HepG2 (cell line): ENCODE data around the gene B4GALT7. TPM values are rescaled to one million over a fixed set of nuclear protein-coding genes. Genes with fewer than 3 reads are reported as not detected.

Experiments
- ADNP ChIP-seq: sonication (generic); formaldehyde crosslinking; IDR thresholded peaks from 2 replicates; pipeline ENCODE4 v1.4.0; 2020; ENCODE audit warnings: missing genetic modification reagents
- ATM ChIP-seq: fragments of 450-650 bp; IDR thresholded peaks from 2 replicates; pipeline ENCODE4 v1.7.1; 2017; ENCODE audit warnings: mild to moderate bottlenecking, borderline replicate concordance
- BHLHE40 ChIP-seq: IDR thresholded peaks from 2 replicates; pipeline ENCODE4 v1.6.1; 2011; ENCODE audit warnings: low read length, improper control_type of control experiment
- CBX2 ChIP-seq, 2 experiments: fragments of 200-600 bp in 1 of 2; sonication (generic); formaldehyde crosslinking in 1 of 2; IDR thresholded peaks; 2 replicates each; pipeline versions ENCODE4 v1.7.0 to v1.8.1; 2018 to 2022; ENCODE audit warnings: low read depth in 2 of 2, low read length in 1 of 2, mild to moderate bottlenecking in 1 of 2, missing genetic modification reagents in 1 of 2
- CENPX ChIP-seq: sonication (generic); formaldehyde crosslinking; IDR thresholded peaks from 2 replicates; pipeline ENCODE4 v1.9.0; 2021; ENCODE audit warnings: mild to moderate bottlenecking, missing genetic modification reagents, moderate library complexity
- DPF2 ChIP-seq: sonication (generic); formaldehyde crosslinking; IDR thresholded peaks from 2 replicates; pipeline ENCODE4 v1.4.0; 2020; ENCODE audit warnings: mild to moderate bottlenecking, low read depth, missing genetic modification reagents, borderline replicate concordance
- EED ChIP-seq: sonication (generic); formaldehyde crosslinking; IDR thresholded peaks from 2 replicates; pipeline ENCODE4 v1.5.0; 2020; ENCODE audit warnings: mild to moderate bottlenecking, missing genetic modification reagents
- KLF11 ChIP-seq: IDR thresholded peaks from 2 replicates; pipeline ENCODE4 v1.6.1; 2016; ENCODE audit warnings: missing compliant biosample characterization
- KMT2A ChIP-seq: sonication (generic); formaldehyde crosslinking; IDR thresholded peaks from 2 replicates; pipeline ENCODE4 v1.4.0; 2020; ENCODE audit warnings: missing genetic modification reagents
- MIXL1 ChIP-seq: IDR thresholded peaks from 2 replicates; pipeline ENCODE4 v1.6.1; 2016
- SMC3 ChIP-seq: IDR thresholded peaks from 2 replicates; pipeline ENCODE4 v1.6.1; 2011; ENCODE audit warnings: low read length, improper control_type of control experiment
- SRF ChIP-seq: IDR thresholded peaks from 2 replicates; pipeline ENCODE4 v1.6.1; 2011; ENCODE audit warnings: mild to moderate bottlenecking, low read depth, low read length, moderate library complexity
- THAP11 ChIP-seq: IDR thresholded peaks from 2 replicates; pipeline ENCODE4 v1.6.1; 2016; ENCODE audit warnings: missing biosample characterization, missing genetic modification reagents
- TP53 ChIP-seq: sonication (generic); formaldehyde crosslinking; conservative IDR thresholded peaks from 2 replicates; pipeline ENCODE4 v1.4.0; 2020; ENCODE audit warnings: missing genetic modification reagents
- ZFP41 ChIP-seq: sonication (generic); formaldehyde crosslinking; IDR thresholded peaks from 2 replicates; pipeline ENCODE4 v1.4.0; 2020; ENCODE audit warnings: mild to moderate bottlenecking, missing genetic modification reagents, borderline replicate concordance
- ZNF205 ChIP-seq: IDR thresholded peaks from 2 replicates; pipeline ENCODE4 v1.6.1; 2018; ENCODE audit warnings: missing biosample characterization, missing genetic modification reagents
- ZNF484 ChIP-seq: sonication (generic); formaldehyde crosslinking; IDR thresholded peaks from 2 replicates; pipeline ENCODE4 v1.5.1; 2020; ENCODE audit warnings: mild to moderate bottlenecking, low read depth, missing genetic modification reagents, borderline replicate concordance
- polyA plus RNA-seq, 8 experiments: library from polyadenylated mRNA; depleted of rRNA in 3 of 8; stranded (reverse) in 7 of 8; unstranded in 1 of 8; fragments of >200 nt; fragmentation: Illumina TruSeq in 4 of 8; extraction: Trizol in 4 of 8; gene quantifications; 2 replicates each; pipeline versions ENCODE4 v1.2.1 to v1.2.3, GENCODE V29; 2011 to 2016; ENCODE audit warnings: low read depth in 4 of 8, missing spikeins in 1 of 8, mixed read lengths in 1 of 8; ENCODE audit not compliant: insufficient read depth in 1 of 8
- total RNA-seq, 5 experiments: library from RNA; depleted of rRNA; stranded (reverse); fragments of >200 nt; fragmentation: Illumina TruSeq; extraction: Trizol; gene quantifications; 2 replicates each; pipeline ENCODE4 v1.2.3, GENCODE V29; 2016; ENCODE audit warnings: low read depth in 1 of 5
- TF ChIP-seq, protein P1 (sequence below): sonication (generic); formaldehyde crosslinking; IDR thresholded peaks from 2 replicates; pipeline ENCODE4 v1.4.0; 2020; ENCODE audit warnings: mild to moderate bottlenecking, missing genetic modification reagents
- TF ChIP-seq, protein P2 (sequence below): sonication (generic); formaldehyde crosslinking; IDR thresholded peaks from 2 replicates; pipeline ENCODE4 v1.5.1; 2020; ENCODE audit warnings: mild to moderate bottlenecking, moderate library complexity, missing genetic modification reagents
- TF ChIP-seq, protein P3 (sequence below): sonication (generic); formaldehyde crosslinking; IDR thresholded peaks from 2 replicates; pipeline ENCODE4 v1.8.0; 2022; ENCODE audit warnings: low read depth, missing genetic modification reagents
- TF ChIP-seq, protein P4 (sequence below): IDR thresholded peaks from 2 replicates; pipeline ENCODE4 v1.6.1; 2016; ENCODE audit warnings: low read depth, control low read depth
- TF ChIP-seq, protein P5 (sequence below): sonication (generic); formaldehyde crosslinking; IDR thresholded peaks from 2 replicates; pipeline ENCODE4 v1.5.1; 2020; ENCODE audit warnings: mild to moderate bottlenecking, missing genetic modification reagents, borderline replicate concordance
- TF ChIP-seq, protein P6 (sequence below): IDR thresholded peaks from 2 replicates; pipeline ENCODE4 v1.6.1; 2016; ENCODE audit warnings: missing compliant biosample characterization, missing genetic modification reagents, borderline replicate concordance

Gene B4GALT7
- total and polyA plus RNA-seq, 2 of the 13 experiments (the other 11 are each of a cell fraction or from before 2014, with no cell fraction given) = 16.4 to 20.5 TPM

DNA sequence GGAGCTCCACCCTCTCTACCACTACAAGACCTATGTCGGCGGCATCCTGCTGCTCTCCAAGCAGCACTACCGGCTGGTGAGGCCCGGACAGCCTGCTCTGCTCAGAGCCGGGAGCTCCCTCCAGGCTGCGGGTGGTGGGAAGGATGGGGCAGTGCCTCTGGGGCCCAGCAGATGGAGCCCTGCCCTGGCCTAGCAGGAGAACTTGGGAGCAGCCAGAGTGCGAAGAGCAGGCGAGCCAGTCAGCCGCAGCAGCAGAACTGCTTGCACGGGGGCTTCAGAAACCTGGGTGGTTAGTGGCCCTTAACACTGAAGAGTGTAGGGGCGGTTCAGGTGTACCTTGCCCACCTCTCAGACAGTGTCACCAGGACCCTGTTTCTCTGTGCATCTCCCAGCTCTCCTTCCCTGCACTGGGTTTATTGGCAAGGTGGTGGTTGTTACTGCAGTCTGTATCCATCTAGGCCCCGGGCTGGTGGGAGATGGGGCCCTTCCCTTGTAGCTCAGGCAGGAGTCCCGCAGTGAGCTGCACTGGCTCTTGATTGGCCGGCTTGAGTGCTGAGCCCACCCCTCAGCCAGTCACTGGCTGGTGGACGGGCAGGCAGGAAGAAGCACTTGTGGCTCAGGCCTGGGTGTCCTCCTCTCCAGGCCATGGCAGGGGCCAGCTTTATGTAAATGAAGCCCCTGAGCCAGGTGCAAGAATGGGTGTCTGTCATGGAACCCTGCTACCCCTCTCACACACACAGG, 7.7 kb downstream of the B4GALT7 start (continued):
- TF ChIP-seq, protein P1, sequence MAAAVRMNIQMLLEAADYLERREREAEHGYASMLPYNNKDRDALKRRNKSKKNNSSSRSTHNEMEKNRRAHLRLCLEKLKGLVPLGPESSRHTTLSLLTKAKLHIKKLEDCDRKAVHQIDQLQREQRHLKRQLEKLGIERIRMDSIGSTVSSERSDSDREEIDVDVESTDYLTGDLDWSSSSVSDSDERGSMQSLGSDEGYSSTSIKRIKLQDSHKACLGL (CRISPR knock-in tag) = no peak
- TF ChIP-seq MIXL1 (0 out of 2 replicates have a peak, but pooled peaks have one; percentile 38), CBX2 (IDR thresholded peaks at IDR 0.05; ENCODE audit: low read depth, low read length) (no peak), CBX2 (CRISPR knock-in tag; IDR thresholded peaks at IDR 0.05; ENCODE audit: low read depth) (no peak), ATM (no peak), SRF (no peak), EED (CRISPR knock-in tag) (no peak), KMT2A (CRISPR knock-in tag) (no peak), KLF11 (CRISPR knock-in tag) (no peak), BHLHE40 (no peak), DPF2 (no peak), CENPX (no peak), TP53 (CRISPR knock-in tag) (no peak), ADNP (no peak), SMC3 (peak; percentile 50; the same call in 1 of the 2 replicates), ZNF484 (CRISPR knock-in tag) (no peak), THAP11 (0 out of 2 replicates have a peak, but pooled peaks have one; percentile 36), ZNF205 (peak; percentile 71; the same call in 1 of the 2 replicates), ZFP41 (CRISPR knock-in tag) (no peak)
- TF ChIP-seq, protein P2, sequence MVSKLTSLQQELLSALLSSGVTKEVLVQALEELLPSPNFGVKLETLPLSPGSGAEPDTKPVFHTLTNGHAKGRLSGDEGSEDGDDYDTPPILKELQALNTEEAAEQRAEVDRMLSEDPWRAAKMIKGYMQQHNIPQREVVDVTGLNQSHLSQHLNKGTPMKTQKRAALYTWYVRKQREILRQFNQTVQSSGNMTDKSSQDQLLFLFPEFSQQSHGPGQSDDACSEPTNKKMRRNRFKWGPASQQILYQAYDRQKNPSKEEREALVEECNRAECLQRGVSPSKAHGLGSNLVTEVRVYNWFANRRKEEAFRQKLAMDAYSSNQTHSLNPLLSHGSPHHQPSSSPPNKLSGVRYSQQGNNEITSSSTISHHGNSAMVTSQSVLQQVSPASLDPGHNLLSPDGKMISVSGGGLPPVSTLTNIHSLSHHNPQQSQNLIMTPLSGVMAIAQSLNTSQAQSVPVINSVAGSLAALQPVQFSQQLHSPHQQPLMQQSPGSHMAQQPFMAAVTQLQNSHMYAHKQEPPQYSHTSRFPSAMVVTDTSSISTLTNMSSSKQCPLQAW = peak; percentile 60; the same call in 1 of the 2 replicates
- TF ChIP-seq, protein P3, sequence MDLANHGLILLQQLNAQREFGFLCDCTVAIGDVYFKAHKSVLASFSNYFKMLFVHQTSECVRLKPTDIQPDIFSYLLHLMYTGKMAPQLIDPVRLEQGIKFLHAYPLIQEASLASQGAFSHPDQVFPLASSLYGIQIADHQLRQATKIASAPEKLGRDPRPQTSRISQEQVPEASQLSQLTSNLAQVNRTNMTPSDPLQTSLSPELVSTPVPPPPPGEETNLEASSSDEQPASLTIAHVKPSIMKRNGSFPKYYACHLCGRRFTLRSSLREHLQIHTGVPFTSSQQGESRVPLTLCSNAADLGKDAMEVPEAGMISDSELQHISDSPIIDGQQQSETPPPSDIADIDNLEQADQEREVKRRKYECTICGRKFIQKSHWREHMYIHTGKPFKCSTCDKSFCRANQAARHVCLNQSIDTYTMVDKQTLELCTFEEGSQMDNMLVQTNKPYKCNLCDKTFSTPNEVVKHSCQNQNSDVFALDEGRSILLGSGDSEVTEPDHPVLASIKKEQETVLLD (CRISPR knock-in tag) = no peak
- TF ChIP-seq, protein P4, sequence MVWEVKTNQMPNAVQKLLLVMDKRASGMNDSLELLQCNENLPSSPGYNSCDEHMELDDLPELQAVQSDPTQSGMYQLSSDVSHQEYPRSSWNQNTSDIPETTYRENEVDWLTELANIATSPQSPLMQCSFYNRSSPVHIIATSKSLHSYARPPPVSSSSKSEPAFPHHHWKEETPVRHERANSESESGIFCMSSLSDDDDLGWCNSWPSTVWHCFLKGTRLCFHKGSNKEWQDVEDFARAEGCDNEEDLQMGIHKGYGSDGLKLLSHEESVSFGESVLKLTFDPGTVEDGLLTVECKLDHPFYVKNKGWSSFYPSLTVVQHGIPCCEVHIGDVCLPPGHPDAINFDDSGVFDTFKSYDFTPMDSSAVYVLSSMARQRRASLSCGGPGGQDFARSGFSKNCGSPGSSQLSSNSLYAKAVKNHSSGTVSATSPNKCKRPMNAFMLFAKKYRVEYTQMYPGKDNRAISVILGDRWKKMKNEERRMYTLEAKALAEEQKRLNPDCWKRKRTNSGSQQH (CRISPR knock-in tag) = no peak
- TF ChIP-seq, protein P5, sequence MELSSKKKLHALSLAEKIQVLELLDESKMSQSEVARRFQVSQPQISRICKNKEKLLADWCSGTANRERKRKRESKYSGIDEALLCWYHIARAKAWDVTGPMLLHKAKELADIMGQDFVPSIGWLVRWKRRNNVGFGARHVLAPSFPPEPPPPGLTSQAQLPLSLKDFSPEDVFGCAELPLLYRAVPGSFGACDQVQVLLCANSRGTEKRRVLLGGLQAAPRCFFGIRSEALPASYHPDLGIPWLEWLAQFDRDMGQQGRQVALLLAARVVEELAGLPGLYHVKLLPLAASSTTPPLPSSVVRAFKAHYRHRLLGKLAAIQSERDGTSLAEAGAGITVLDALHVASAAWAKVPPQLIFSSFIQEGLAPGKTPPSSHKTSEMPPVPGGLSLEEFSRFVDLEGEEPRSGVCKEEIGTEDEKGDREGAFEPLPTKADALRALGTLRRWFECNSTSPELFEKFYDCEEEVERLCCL (CRISPR knock-in tag) = no peak
- TF ChIP-seq, protein P6, sequence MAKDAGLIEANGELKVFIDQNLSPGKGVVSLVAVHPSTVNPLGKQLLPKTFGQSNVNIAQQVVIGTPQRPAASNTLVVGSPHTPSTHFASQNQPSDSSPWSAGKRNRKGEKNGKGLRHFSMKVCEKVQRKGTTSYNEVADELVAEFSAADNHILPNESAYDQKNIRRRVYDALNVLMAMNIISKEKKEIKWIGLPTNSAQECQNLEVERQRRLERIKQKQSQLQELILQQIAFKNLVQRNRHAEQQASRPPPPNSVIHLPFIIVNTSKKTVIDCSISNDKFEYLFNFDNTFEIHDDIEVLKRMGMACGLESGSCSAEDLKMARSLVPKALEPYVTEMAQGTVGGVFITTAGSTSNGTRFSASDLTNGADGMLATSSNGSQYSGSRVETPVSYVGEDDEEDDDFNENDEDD = 0 out of 2 replicates have a peak, but pooled peaks have one; percentile 26
